Suprapubic skin (tissue), 4 donors: ENCODE data around the gene NID2. TPM values are rescaled to one million over a fixed set of nuclear protein-coding genes. Genes with fewer than 3 reads are reported as not detected.

ENCODE experiments used
- DNase-seq, 2 donors: peaks; one replicate each; pipeline ENCODE4 v3.0.0-alpha.2; 2019; ENCODE audit warnings: low spot score in 2 of 2
- H3K27ac ChIP-seq: fragments of 200-600 bp; sonication (generic); one replicate; pipeline ENCODE4 v1.5.1; 2019
- H3K27me3 ChIP-seq: fragments of 200-600 bp; sonication (generic); one replicate; pipeline ENCODE4 v1.5.1; 2019
- H3K36me3 ChIP-seq: fragments of 200-600 bp; sonication (generic); one replicate; pipeline ENCODE4 v1.5.1; 2019
- H3K4me1 ChIP-seq: fragments of 200-600 bp; sonication (generic); one replicate; pipeline ENCODE4 v1.5.1; 2019
- H3K4me3 ChIP-seq: fragments of 200-600 bp; sonication (generic); one replicate; pipeline ENCODE4 v1.5.1; 2019; ENCODE audit warnings: mild to moderate bottlenecking
- H3K9me3 ChIP-seq: fragments of 200-600 bp; sonication (generic); one replicate; pipeline ENCODE4 v1.5.1; 2019
- EP300 ChIP-seq: sonication (generic); formaldehyde crosslinking; IDR thresholded peaks from one replicate; pipeline ENCODE4 v1.6.1; 2017; ENCODE audit warnings: antibody characterized with exemption
- POLR2A ChIP-seq, 2 donors: fragments of 450-650 bp; IDR thresholded peaks; one replicate each; pipeline ENCODE4 v1.6.1; 2017; ENCODE audit warnings: antibody characterized with exemption in 2 of 2, mild to moderate bottlenecking in 2 of 2, moderate library complexity in 2 of 2
- POLR2AphosphoS5 ChIP-seq, 3 donors: sonication (generic); formaldehyde crosslinking; IDR thresholded peaks; one replicate each; pipeline ENCODE4 v1.6.1; 2017; ENCODE audit warnings: antibody characterized with exemption in 3 of 3
- WGBS: methylation state at CpG from one replicate; pipeline ENCODE4 v1.1.5; 2018; 5-methylcytosine and 5-hydroxymethylcytosine counted together
- total RNA-seq, 4 donors: library from RNA; depleted of rRNA; stranded (reverse); fragments of >200 nt; gene quantifications; one replicate each; pipeline ENCODE4 v1.1.0, GENCODE V29; 2016
- TF ChIP-seq, protein P1 (sequence below), 2 donors: fragments of 200-600 bp in 1 of 2; fragments of 450-650 bp in 1 of 2; sonication (generic) in 1 of 2; IDR thresholded peaks; one replicate each; pipeline ENCODE4 v1.5.1; 2016 to 2019; ENCODE audit warnings: antibody characterized with exemption in 2 of 2, mild to moderate bottlenecking in 1 of 2, moderate library complexity in 1 of 2

Gene NID2
- total RNA-seq, 4 donors from 2014 or later = 1.0 to 4.3 (median 2.6) TPM

DNA sequence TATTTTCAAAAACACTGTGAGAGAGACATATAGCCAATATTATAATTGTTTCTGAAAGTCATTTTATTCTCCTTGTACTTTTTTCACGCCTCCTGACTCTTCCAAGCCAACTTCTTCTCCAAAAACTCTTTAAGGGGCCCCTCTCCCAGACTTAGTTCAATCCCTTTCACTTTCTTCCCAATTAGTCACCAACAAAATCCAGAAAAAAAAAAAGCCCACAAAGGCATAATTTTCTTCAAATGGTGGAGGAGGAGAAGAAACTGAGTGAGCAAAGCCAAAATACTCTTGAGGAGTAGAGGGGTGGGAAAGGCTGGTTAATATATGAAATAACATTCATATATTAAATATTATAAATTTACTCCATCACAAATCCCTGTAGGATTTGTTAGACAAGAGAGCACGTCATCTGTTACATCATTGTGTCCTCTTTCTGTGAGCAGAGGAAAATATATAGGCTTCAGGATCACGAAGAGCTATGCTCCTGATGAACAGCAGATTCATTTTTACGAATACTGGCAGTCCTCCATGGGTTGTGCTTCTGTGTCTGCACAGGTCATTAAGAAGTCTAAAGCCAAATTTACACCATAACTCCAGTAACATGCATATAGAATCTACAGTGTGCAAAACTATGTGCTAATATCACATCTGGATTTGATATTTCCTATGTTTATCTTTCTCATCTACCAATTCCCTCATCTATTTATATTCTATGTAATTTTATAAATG, 25.9 kb upstream of the NID2 start:
- Histone ChIP-seq H3K9me3 (no peaks in the 10 kb centered on the region), H3K27me3 (no peaks in the 10 kb centered on the region), H3K4me3 (no peak overlapping the region), H3K27ac (no peak overlapping the region), H3K4me1 (no peaks in the 10 kb centered on the region), H3K36me3 (no peaks in the 10 kb centered on the region)
- TF ChIP-seq POLR2AphosphoS5 (IDR thresholded peaks at IDR 0.05) (no peak), POLR2A (IDR thresholded peaks at IDR 0.05) (no peak), EP300 (no peak)
- TF ChIP-seq, protein P1, sequence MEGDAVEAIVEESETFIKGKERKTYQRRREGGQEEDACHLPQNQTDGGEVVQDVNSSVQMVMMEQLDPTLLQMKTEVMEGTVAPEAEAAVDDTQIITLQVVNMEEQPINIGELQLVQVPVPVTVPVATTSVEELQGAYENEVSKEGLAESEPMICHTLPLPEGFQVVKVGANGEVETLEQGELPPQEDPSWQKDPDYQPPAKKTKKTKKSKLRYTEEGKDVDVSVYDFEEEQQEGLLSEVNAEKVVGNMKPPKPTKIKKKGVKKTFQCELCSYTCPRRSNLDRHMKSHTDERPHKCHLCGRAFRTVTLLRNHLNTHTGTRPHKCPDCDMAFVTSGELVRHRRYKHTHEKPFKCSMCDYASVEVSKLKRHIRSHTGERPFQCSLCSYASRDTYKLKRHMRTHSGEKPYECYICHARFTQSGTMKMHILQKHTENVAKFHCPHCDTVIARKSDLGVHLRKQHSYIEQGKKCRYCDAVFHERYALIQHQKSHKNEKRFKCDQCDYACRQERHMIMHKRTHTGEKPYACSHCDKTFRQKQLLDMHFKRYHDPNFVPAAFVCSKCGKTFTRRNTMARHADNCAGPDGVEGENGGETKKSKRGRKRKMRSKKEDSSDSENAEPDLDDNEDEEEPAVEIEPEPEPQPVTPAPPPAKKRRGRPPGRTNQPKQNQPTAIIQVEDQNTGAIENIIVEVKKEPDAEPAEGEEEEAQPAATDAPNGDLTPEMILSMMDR (IDR thresholded peaks at IDR 0.05) = no peak
- WGBS = 53% methylated on average over 4 of the region's 4 CpGs
- DNase-seq = no peak

DNA sequence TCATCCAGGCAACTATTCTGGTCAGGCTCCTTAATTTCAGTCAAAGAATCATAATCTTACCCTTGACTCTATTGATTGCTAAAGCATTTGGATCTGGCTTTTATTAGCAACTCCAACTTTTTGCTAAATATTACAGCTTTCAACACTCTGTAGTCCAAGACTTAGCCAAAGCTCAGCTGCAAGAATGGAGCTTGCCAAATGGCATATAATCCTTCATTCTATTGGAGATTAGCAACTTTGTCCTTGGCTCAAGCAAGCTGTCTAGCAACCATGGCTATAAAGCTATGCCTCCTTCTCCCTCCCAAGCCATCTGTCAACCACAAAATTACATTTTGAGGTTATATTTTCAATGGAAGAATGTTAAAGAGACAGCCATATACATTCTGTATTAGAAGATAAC, 23.1 kb upstream of the NID2 start:
- no peaks in the 10 kb centered on the region for H3K36me3 ChIP-seq
- H3K9me3 ChIP-seq = no peaks in the 10 kb centered on the region
- no peaks in the 10 kb centered on the region for H3K4me1 ChIP-seq
- no peak overlapping the region for H3K27ac ChIP-seq
- TF ChIP-seq POLR2AphosphoS5 (IDR thresholded peaks at IDR 0.05) (no peak), EP300 (no peak)
- H3K27me3 ChIP-seq = no peaks in the 10 kb centered on the region
- no peak overlapping the region for H3K4me3 ChIP-seq
- DNase-seq = no peak

DNA sequence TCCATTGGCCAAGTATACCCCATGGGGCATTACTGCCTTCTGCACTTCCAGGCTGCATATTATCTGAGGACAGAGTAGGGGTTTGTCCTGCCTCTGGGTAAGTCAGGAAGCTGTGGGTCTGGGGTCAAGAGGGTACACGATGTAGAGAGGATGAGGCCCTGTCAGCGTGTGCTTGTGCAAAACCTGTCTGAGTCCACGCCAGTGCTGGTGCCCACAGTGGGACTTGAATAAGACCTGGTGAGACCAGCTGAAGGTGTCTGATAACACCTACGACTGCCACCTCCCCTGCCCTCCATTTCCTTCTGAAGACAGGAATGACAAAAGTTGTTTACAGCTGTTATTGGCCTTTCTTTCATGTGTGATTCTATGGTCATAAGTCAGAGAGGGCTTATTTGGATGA, 22.1 kb upstream of the NID2 start:
- Histone ChIP-seq H3K9me3 (no peaks in the 10 kb centered on the region), H3K27me3 (no peaks in the 10 kb centered on the region), H3K4me3 (no peak overlapping the region), H3K4me1 (no peaks in the 10 kb centered on the region), H3K27ac (no peak overlapping the region), H3K36me3 (no peaks in the 10 kb centered on the region)
- TF ChIP-seq, protein P1 (IDR thresholded peaks at IDR 0.05) = no peak
- no peak for TF ChIP-seq POLR2A (IDR thresholded peaks at IDR 0.05)
- no peak for TF ChIP-seq EP300
- TF ChIP-seq POLR2AphosphoS5 (IDR thresholded peaks at IDR 0.05) = no peak
- DNase-seq = no peak
- 83% methylated on average over 4 of the region's 4 CpGs for WGBS

DNA sequence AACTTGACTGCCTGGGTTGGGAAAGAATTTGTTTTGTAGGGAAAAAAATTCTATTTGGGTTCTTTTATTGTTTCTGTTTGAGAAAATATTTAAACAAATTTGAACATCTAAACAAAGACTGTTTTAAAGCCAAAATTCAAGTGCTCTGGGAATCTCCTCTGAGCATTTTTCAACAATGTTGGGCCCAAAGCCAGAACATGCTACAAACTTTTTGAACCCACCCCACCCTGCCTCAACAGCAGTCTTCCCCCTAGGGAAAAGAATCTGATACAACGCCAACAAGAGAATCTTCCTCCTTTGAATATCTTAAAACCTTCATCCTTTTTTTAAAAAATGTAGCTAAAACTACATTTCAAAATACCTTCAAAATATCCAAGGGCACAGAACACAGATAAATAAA, 20.4 kb upstream of the NID2 start:
- Histone ChIP-seq H3K9me3 (peaks cover 5% of the 10 kb centered on the region), H3K27me3 (no peaks in the 10 kb centered on the region), H3K4me1 (no peaks in the 10 kb centered on the region), H3K4me3 (no peak overlapping the region), H3K36me3 (no peaks in the 10 kb centered on the region), H3K27ac (no peak overlapping the region)
- DNase-seq = no peak
- TF ChIP-seq, protein P1 (IDR thresholded peaks at IDR 0.05) = no peak
- TF ChIP-seq POLR2A (IDR thresholded peaks at IDR 0.05) (no peak), EP300 (no peak), POLR2AphosphoS5 (IDR thresholded peaks at IDR 0.05) (no peak)
- 38% methylated on average over 1 of the region's 1 CpG for WGBS

DNA sequence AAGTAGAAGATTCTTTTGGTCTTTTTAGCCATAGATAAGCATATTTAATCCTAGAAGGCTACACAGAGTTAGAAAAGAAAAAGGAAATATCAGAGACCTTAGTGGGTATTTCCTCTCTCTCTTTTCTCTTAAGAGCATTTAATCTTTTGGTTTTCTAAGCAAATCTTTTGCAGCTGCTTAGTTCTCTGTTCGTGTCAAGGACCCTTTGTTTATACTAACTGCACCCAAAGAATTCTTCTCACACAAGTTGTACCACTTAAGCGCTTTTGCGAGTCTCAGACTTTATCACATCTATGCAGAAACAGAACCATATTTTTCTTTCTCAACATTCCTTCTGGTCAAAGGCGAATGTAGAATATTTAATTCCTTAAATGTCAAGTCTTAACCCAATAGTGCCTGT, 17.9 kb upstream of the NID2 start:
- 55% methylated on average over 4 of the region's 4 CpGs for WGBS
- H3K36me3 ChIP-seq = no peaks in the 10 kb centered on the region
- no peak for DNase-seq

More for the DNA sequence above, 17.9 kb upstream of the NID2 start:
- Histone ChIP-seq H3K9me3 (peaks cover 5% of the 10 kb centered on the region), H3K4me1 (no peaks in the 10 kb centered on the region), H3K27me3 (no peaks in the 10 kb centered on the region), H3K27ac (no peak overlapping the region), H3K4me3 (no peak overlapping the region)
- TF ChIP-seq POLR2A (IDR thresholded peaks at IDR 0.05) (no peak), POLR2AphosphoS5 (IDR thresholded peaks at IDR 0.05) (no peak), EP300 (no peak)
- TF ChIP-seq, protein P1 (IDR thresholded peaks at IDR 0.05) = no peak
